Neural cell (in vitro differentiated cells): ENCODE results near the gene PRKAG2. TPM values are rescaled to one million over a fixed set of nuclear protein-coding genes. Genes with fewer than 3 reads are reported as not detected.

Experiments
- H2AFZ ChIP-seq: fragments of 200-600, 300-800 bp; sonication (generic), shearing (Covaris generic); 2 replicates; pipeline ENCODE4 v1.6.0; 2014; ENCODE audit warnings: low read depth, mild to moderate bottlenecking, antibody characterized with exemption, low read length, moderate library complexity
- H3F3A ChIP-seq: fragments of 200-600 bp; shearing (Covaris generic); 2 replicates; pipeline ENCODE4 v1.6.1; 2016; ENCODE audit warnings: mild to moderate bottlenecking, moderate library complexity, mixed read lengths, antibody characterized with exemption, low read length; ENCODE audit not compliant: insufficient read depth, poor library complexity, severe bottlenecking
- H3K27ac ChIP-seq: fragments of 200-600, 300-800 bp; sonication (generic), shearing (Covaris generic); 2 replicates; pipeline ENCODE4 v1.5.1; 2014; ENCODE audit warnings: mild to moderate bottlenecking, low read length, moderate library complexity
- H3K27me3 ChIP-seq: fragments of 300-800, 200-600 bp; sonication (generic), shearing (Covaris generic); 2 replicates; pipeline ENCODE4 v1.6.0; 2014; ENCODE audit warnings: mild to moderate bottlenecking, low read depth, low read length, moderate library complexity; ENCODE audit not compliant: insufficient read depth
- H3K36me3 ChIP-seq: fragments of 300-800, 200-600 bp; sonication (generic), shearing (Covaris generic); 2 replicates; pipeline ENCODE4 v1.5.1; 2014; ENCODE audit warnings: mild to moderate bottlenecking, antibody characterized with exemption, low read length, moderate library complexity; ENCODE audit not compliant: insufficient read depth
- H3K4me2 ChIP-seq: fragments of 300-800, 200-600 bp; sonication (generic), shearing (Covaris generic); 2 replicates; pipeline ENCODE4 v1.6.0; 2014; ENCODE audit warnings: mild to moderate bottlenecking, low read length
- H3K4me3 ChIP-seq: fragments of 300-800, 200-600 bp; sonication (generic), shearing (Covaris generic); 2 replicates; pipeline ENCODE4 v1.5.1; 2014; ENCODE audit warnings: mild to moderate bottlenecking, low read length, moderate library complexity
- H3K79me2 ChIP-seq: fragments of 200-600 bp; shearing (Covaris generic); replicated peaks from 2 replicates; pipeline ENCODE4 v1.6.0; 2014; ENCODE audit warnings: mild to moderate bottlenecking, low read length, moderate library complexity; ENCODE audit not compliant: insufficient read depth
- H3K9ac ChIP-seq: fragments of 300-800, 200-600 bp; sonication (generic), shearing (Covaris generic); 2 replicates; pipeline ENCODE4 v1.6.1; 2016; ENCODE audit warnings: mild to moderate bottlenecking, low read length, mixed read lengths
- H3K9me2 ChIP-seq: fragments of 200-600 bp; shearing (Covaris generic); 2 replicates; pipeline ENCODE4 v1.6.1; 2016; ENCODE audit warnings: mild to moderate bottlenecking, low read length, mixed read lengths; ENCODE audit not compliant: insufficient read depth
- H3K9me3 ChIP-seq: fragments of 200-600, 300-800 bp; sonication (generic), shearing (Covaris generic); 2 replicates; pipeline ENCODE4 v1.6.1; 2016; ENCODE audit warnings: mild to moderate bottlenecking, mixed run types, low read length, moderate library complexity, mixed read lengths
- H4K20me1 ChIP-seq: fragments of 200-600 bp; shearing (Covaris generic); 2 replicates; pipeline ENCODE4 v1.6.1; 2016; ENCODE audit warnings: mild to moderate bottlenecking, mixed run types; ENCODE audit not compliant: insufficient read depth
- EP300 ChIP-seq: fragments of 450-650 bp; conservative IDR thresholded peaks from 2 replicates; pipeline ENCODE4 v1.6.1; 2014; ENCODE audit warnings: antibody characterized with exemption, mild to moderate bottlenecking, moderate library complexity; ENCODE audit not compliant: poor library complexity, severe bottlenecking
- EZH2 ChIP-seq: fragments of 200-600, 300-800 bp; shearing (Covaris generic), sonication (generic); IDR thresholded peaks from 2 replicates; pipeline ENCODE4 v1.6.1; 2014; ENCODE audit warnings: antibody characterized with exemption, low read length, borderline replicate concordance, mild to moderate bottlenecking; ENCODE audit not compliant: insufficient read depth, poor library complexity, severe bottlenecking
- MXI1 ChIP-seq: fragments of 450-650 bp; conservative IDR thresholded peaks from 2 replicates; pipeline ENCODE4 v1.6.1; 2014; ENCODE audit warnings: antibody characterized with exemption, mild to moderate bottlenecking; ENCODE audit not compliant: poor library complexity, severe bottlenecking
- POLR2AphosphoS5 ChIP-seq: IDR thresholded peaks from 2 replicates; pipeline ENCODE4 v1.6.1; 2012
- RAD21 ChIP-seq: fragments of 450-650 bp; conservative IDR thresholded peaks from 2 replicates; pipeline ENCODE4 v1.6.1; 2014; ENCODE audit warnings: antibody characterized with exemption, mild to moderate bottlenecking, moderate library complexity
- SMC3 ChIP-seq: fragments of 450-650 bp; conservative IDR thresholded peaks from 2 replicates; pipeline ENCODE4 v1.6.1; 2014; ENCODE audit warnings: antibody characterized with exemption, mild to moderate bottlenecking, moderate library complexity; ENCODE audit not compliant: poor library complexity
- TAF1 ChIP-seq: IDR thresholded peaks from 2 replicates; pipeline ENCODE4 v1.6.1; 2012; ENCODE audit warnings: low read depth
- polyA plus RNA-seq: library from polyadenylated mRNA; depleted of rRNA; stranded (reverse); fragments of >200 nt; gene quantifications from 2 replicates; pipeline ENCODE4 v1.2.3, GENCODE V29; 2014
- TF ChIP-seq, protein P1 (sequence below): IDR thresholded peaks from 2 replicates; pipeline ENCODE4 v1.6.1; 2012; ENCODE audit warnings: borderline replicate concordance
- TF ChIP-seq, protein P2 (sequence below): fragments of 450-650 bp; IDR thresholded peaks from 2 replicates; pipeline ENCODE4 v1.5.1; 2014; ENCODE audit warnings: antibody characterized with exemption, mild to moderate bottlenecking, moderate library complexity; ENCODE audit not compliant: poor library complexity, severe bottlenecking

Gene PRKAG2
- polyA plus RNA-seq, 1 donor from 2014 or later: 22.9 TPM

- Histone ChIP-seq H4K20me1 (no peaks in the 10 kb centered on the region), H3K79me2 (peaks cover 5% of the 10 kb centered on the region), H3K9ac (no peak overlapping the region), H3K9me3 (no peaks in the 10 kb centered on the region), H3K4me2 (peak overlapping the region; percentile 22), H3F3A (peaks cover 8% of the 10 kb centered on the region), H3K27me3 (no peaks in the 10 kb centered on the region), H3K36me3 (no peaks in the 10 kb centered on the region), H3K27ac (no peak overlapping the region), H3K4me3 (peak overlapping the region; percentile 85), H3K9me2 (no peaks in the 10 kb centered on the region), H2AFZ (no peak overlapping the region)
- TF ChIP-seq, protein P1, sequence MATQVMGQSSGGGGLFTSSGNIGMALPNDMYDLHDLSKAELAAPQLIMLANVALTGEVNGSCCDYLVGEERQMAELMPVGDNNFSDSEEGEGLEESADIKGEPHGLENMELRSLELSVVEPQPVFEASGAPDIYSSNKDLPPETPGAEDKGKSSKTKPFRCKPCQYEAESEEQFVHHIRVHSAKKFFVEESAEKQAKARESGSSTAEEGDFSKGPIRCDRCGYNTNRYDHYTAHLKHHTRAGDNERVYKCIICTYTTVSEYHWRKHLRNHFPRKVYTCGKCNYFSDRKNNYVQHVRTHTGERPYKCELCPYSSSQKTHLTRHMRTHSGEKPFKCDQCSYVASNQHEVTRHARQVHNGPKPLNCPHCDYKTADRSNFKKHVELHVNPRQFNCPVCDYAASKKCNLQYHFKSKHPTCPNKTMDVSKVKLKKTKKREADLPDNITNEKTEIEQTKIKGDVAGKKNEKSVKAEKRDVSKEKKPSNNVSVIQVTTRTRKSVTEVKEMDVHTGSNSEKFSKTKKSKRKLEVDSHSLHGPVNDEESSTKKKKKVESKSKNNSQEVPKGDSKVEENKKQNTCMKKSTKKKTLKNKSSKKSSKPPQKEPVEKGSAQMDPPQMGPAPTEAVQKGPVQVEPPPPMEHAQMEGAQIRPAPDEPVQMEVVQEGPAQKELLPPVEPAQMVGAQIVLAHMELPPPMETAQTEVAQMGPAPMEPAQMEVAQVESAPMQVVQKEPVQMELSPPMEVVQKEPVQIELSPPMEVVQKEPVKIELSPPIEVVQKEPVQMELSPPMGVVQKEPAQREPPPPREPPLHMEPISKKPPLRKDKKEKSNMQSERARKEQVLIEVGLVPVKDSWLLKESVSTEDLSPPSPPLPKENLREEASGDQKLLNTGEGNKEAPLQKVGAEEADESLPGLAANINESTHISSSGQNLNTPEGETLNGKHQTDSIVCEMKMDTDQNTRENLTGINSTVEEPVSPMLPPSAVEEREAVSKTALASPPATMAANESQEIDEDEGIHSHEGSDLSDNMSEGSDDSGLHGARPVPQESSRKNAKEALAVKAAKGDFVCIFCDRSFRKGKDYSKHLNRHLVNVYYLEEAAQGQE: no peak
- TF ChIP-seq POLR2AphosphoS5: no peak
- TF ChIP-seq RAD21: no peak
- TF ChIP-seq, protein P2, sequence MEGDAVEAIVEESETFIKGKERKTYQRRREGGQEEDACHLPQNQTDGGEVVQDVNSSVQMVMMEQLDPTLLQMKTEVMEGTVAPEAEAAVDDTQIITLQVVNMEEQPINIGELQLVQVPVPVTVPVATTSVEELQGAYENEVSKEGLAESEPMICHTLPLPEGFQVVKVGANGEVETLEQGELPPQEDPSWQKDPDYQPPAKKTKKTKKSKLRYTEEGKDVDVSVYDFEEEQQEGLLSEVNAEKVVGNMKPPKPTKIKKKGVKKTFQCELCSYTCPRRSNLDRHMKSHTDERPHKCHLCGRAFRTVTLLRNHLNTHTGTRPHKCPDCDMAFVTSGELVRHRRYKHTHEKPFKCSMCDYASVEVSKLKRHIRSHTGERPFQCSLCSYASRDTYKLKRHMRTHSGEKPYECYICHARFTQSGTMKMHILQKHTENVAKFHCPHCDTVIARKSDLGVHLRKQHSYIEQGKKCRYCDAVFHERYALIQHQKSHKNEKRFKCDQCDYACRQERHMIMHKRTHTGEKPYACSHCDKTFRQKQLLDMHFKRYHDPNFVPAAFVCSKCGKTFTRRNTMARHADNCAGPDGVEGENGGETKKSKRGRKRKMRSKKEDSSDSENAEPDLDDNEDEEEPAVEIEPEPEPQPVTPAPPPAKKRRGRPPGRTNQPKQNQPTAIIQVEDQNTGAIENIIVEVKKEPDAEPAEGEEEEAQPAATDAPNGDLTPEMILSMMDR: no peak
- no peak for TF ChIP-seq TAF1
These were observed 247.1 kb downstream of the PRKAG2 start for GRCh38 chr7:151629713-151630272.

DNA sequence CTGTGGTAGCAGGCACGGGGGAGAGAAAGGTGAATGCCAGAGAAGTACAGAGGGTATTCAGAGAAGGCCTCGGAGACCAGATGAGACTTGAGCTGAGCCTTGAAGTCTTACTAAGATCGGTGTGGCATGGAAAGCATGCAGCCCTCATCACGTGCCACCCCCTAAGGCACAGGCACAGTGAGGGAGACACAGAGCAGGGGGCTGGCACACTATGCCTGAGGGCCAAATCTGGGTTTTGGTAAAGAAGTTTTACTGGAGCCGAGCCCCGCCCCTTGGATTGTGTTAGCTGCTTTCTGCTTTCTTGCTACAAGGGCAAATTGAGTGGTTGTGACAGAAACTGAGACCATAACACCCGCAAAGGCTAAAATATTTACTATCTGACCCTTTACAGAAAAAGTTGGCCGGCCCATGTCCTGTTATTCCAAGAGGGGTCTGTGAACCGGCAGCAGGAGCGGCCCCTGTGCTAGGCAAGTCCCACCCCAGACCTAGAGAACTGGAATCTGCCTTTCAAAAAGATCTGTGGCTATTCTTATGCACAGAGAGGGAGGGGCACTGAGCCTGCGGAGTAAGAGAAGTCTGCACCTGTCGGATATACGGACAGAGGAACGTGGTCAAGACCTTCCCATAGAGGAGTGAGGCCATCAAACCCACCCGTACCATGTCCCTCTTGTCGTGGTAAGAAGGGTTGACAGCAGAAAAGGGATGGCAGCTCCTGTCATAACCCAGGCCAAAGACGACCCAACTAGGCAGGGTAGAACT, 247.9 kb downstream of the PRKAG2 start:
- no peak overlapping the region for H2AFZ ChIP-seq

More for the DNA sequence above, 247.9 kb downstream of the PRKAG2 start:
- Histone ChIP-seq H3K9me2 (no peaks in the 10 kb centered on the region), H3K9me3 (no peaks in the 10 kb centered on the region), H3K4me2 (no peak overlapping the region), H3K27me3 (no peaks in the 10 kb centered on the region), H3K36me3 (no peaks in the 10 kb centered on the region), H4K20me1 (no peaks in the 10 kb centered on the region), H3K9ac (no peak overlapping the region), H3K4me3 (peak overlapping the region; percentile 85), H3K27ac (no peak overlapping the region), H3F3A (peaks cover 8% of the 10 kb centered on the region), H3K79me2 (peaks cover 5% of the 10 kb centered on the region)
- no peak for TF ChIP-seq SMC3
- no peak for TF ChIP-seq POLR2AphosphoS5
- no peak for TF ChIP-seq TAF1
- TF ChIP-seq, protein P2: no peak
- TF ChIP-seq RAD21: no peak
- no peak for TF ChIP-seq MXI1
- no peak for TF ChIP-seq EP300
- TF ChIP-seq, protein P1: no peak
- no peak for TF ChIP-seq EZH2
